T follicular helper cell (primary cell): ENCODE data around the gene TANGO2.
"Not testable (repeated sequence)": the region's sequence is repeated elsewhere in the genome, so short reads cannot be mapped to it uniquely, and the experiment has no call there.

Experiments
- DNase-seq: peaks from one replicate; pipeline ENCODE4 v3.0.0-alpha.2; 2020; ENCODE audit warnings: low read depth

TANGO2 gene

GRCh38 chr22:20064545-20065262 lies 43.8 kb downstream of the TANGO2 start:
- DNase-seq: no peak

- DNase-seq: no peak
Measured at GRCh38 chr22:20065896-20066616, 45.1 kb downstream of the TANGO2 start.

GRCh38 chr22:20066617-20067383 lies 45.9 kb downstream of the TANGO2 start:
- DNase-seq: no peak

- DNase-seq: not testable (repeated sequence)
Measured at GRCh38 chr22:20067384-20067682, 46.4 kb downstream of the TANGO2 start.

- no peak for DNase-seq
Measured at GRCh38 chr22:20068640-20069039, 47.7 kb downstream of the TANGO2 start.

- DNase-seq: no peak
Measured at GRCh38 chr22:20069331-20070042, 48.6 kb downstream of the TANGO2 start.

- no peak for DNase-seq
Measured at GRCh38 chr22:20071524-20071972, 50.6 kb downstream of the TANGO2 start.

GRCh38 chr22:20076627-20077172 lies 55.8 kb downstream of the TANGO2 start:
- DNase-seq: no peak

GRCh38 chr22:20079745-20080444 lies 59.0 kb downstream of the TANGO2 start, which contains the start of gene DGCR8:
Gene DGCR8 (plus strand): TSS chr22:20080241. CDS start chr22:20085964, 5,723 bp downstream.
- DNase-seq: peak; percentile 54

GRCh38 chr22:20080445-20080775 lies 59.5 kb downstream of the TANGO2 start:
- DNase-seq: peak; percentile 55

- no peak for DNase-seq
Measured at GRCh38 chr22:20080776-20081654, 60.1 kb downstream of the TANGO2 start.

- no peak for DNase-seq
Measured at GRCh38 chr22:20083157-20083890, 62.4 kb downstream of the TANGO2 start.

GRCh38 chr22:20083891-20084546 lies 63.1 kb downstream of the TANGO2 start:
- no peak for DNase-seq

- DNase-seq: no peak
Measured at GRCh38 chr22:20084547-20085413, 63.9 kb downstream of the TANGO2 start.

GRCh38 chr22:20085651-20086050 lies 64.7 kb downstream of the TANGO2 start:
- no peak for DNase-seq

GRCh38 chr22:20086101-20086599 lies 65.2 kb downstream of the TANGO2 start:
- no peak for DNase-seq

GRCh38 chr22:20086763-20087162 lies 65.9 kb downstream of the TANGO2 start:
- no peak for DNase-seq
